SK-N-SH (cell line): Measurements from ENCODE around the gene ZDHHC19. TPM values are rescaled to one million over a fixed set of nuclear protein-coding genes. Genes with fewer than 3 reads are reported as not detected.

Experiments
- CTCF ChIA-PET: fragments of 300-600, 350-600 bp; formaldehyde crosslinking; extraction: SDS; loops from one replicate; lab custom pipeline; 2021; lab: Yijun Ruan, JAX
- POLR2A ChIA-PET: fragments of 350-600 bp; sonication (Branson Sonifier 250); formaldehyde crosslinking; extraction: SDS; loops from one replicate; lab custom pipeline; 2020; ENCODE audit warnings: antibody characterized with exemption, inconsistent platforms; lab: Yijun Ruan, JAX
- DNase-seq: peaks from one replicate; pipeline ENCODE4 v3.0.0; 2012
- H2AFZ ChIP-seq: fragments of 200-600 bp; sonication (generic); 2 replicates; pipeline ENCODE4 v1.8.1; 2016; ENCODE audit warnings: antibody characterized with exemption, mild to moderate bottlenecking, low read depth
- H3F3A ChIP-seq: fragments of 200-600 bp; sonication (generic); replicated peaks from 2 replicates; pipeline ENCODE3; 2016; ENCODE audit warnings: antibody characterized with exemption, mild to moderate bottlenecking; ENCODE audit not compliant: insufficient read depth
- H3K27ac ChIP-seq, 2 experiments: fragments of 200-500 bp in 1 of 2; fragments of 200-600 bp in 1 of 2; sonication (Bioruptor generic) in 1 of 2; sonication (generic), shearing (Covaris generic) in 1 of 2; 2 replicates each; pipeline versions ENCODE4 v1.5.1 to v1.6.1; 2014 to 2016; ENCODE audit warnings: low read depth in 2 of 2, inconsistent platforms in 1 of 2, low read length in 1 of 2, mild to moderate bottlenecking in 1 of 2, mixed read lengths in 1 of 2
- H3K27me3 ChIP-seq: fragments of 200-600 bp; sonication (generic), shearing (Covaris generic); 2 replicates; pipeline ENCODE4 v1.6.1; 2016; ENCODE audit warnings: mixed run types; ENCODE audit not compliant: insufficient read depth
- H3K36me3 ChIP-seq, 2 experiments: fragments of 200-500 bp in 1 of 2; fragments of 200-600 bp in 1 of 2; sonication (Bioruptor generic) in 1 of 2; sonication (generic) in 1 of 2; replicated peaks in 1 of 2; 2 replicates each; pipeline versions ENCODE3 to v1.5.1; 2014 to 2016; ENCODE audit warnings: low read length in 1 of 2, mild to moderate bottlenecking in 1 of 2; ENCODE audit not compliant: insufficient read depth in 2 of 2, control insufficient read depth in 1 of 2
- H3K4me1 ChIP-seq, 2 experiments: fragments of 200-500 bp in 1 of 2; fragments of 200-600 bp in 1 of 2; sonication (Bioruptor generic) in 1 of 2; sonication (generic), shearing (Covaris generic) in 1 of 2; 2 replicates each; pipeline versions ENCODE4 v1.5.1 to v1.6.1; 2014 to 2016; ENCODE audit warnings: low read depth in 1 of 2, low read length in 1 of 2, mixed run types in 1 of 2; ENCODE audit not compliant: insufficient read depth in 2 of 2, control insufficient read depth in 1 of 2
- H3K4me2 ChIP-seq: fragments of 200-600 bp; sonication (generic), shearing (Covaris generic); 2 replicates; pipeline ENCODE4 v1.6.1; 2017; ENCODE audit warnings: mixed run types
- H3K4me3 ChIP-seq, 2 experiments: fragments of 200-500 bp in 1 of 2; fragments of 200-600 bp in 1 of 2; sonication (Bioruptor generic) in 1 of 2; sonication (generic), shearing (Covaris generic) in 1 of 2; 2 replicates each; pipeline versions ENCODE4 v1.5.1 to v1.8.1; 2014 to 2016; ENCODE audit warnings: low read depth in 2 of 2, inconsistent platforms in 1 of 2, low read length in 1 of 2, mild to moderate bottlenecking in 1 of 2, mixed read lengths in 1 of 2, moderate library complexity in 1 of 2
- H3K79me2 ChIP-seq: fragments of 200-600 bp; sonication (generic); 2 replicates; pipeline ENCODE4 v1.8.1; 2017; ENCODE audit warnings: mild to moderate bottlenecking; ENCODE audit not compliant: insufficient read depth
- H3K9ac ChIP-seq: fragments of 200-600 bp; sonication (generic); 2 replicates; pipeline ENCODE4 v1.6.1; 2017; ENCODE audit warnings: mixed run types
- H3K9me2 ChIP-seq: fragments of 200-600 bp; sonication (generic); 2 replicates; pipeline ENCODE4 v1.6.1; 2017; ENCODE audit warnings: mixed run types
- H3K9me3 ChIP-seq: fragments of 200-600 bp; sonication (generic); 2 replicates; pipeline ENCODE4 v1.6.1; 2017; ENCODE audit warnings: mixed run types, mild to moderate bottlenecking, moderate library complexity
- H4K20me1 ChIP-seq: fragments of 200-600 bp; sonication (generic); 2 replicates; pipeline ENCODE4 v1.6.1; 2017; ENCODE audit warnings: mild to moderate bottlenecking, mixed run types; ENCODE audit not compliant: insufficient read depth
- EP300 ChIP-seq, 2 experiments: IDR thresholded peaks; 2 replicates each; pipeline versions ENCODE4 v1.4.0 to v1.6.1; 2012; ENCODE audit warnings: borderline replicate concordance in 1 of 2, low read depth in 1 of 2, low read length in 1 of 2
- GATA2 ChIP-seq: sonication (generic); formaldehyde crosslinking; IDR thresholded peaks from 2 replicates; pipeline ENCODE4 v1.5.0; 2020; ENCODE audit warnings: mild to moderate bottlenecking, missing genetic modification reagents
- MAX ChIP-seq: IDR thresholded peaks from 2 replicates; pipeline ENCODE4 v1.4.0; 2012; ENCODE audit warnings: low read depth
- NFIC ChIP-seq: IDR thresholded peaks from 2 replicates; pipeline ENCODE4 v1.4.0; 2012; ENCODE audit warnings: borderline replicate concordance
- NRF1 ChIP-seq: IDR thresholded peaks from 2 replicates; pipeline ENCODE4 v1.6.1; 2012; ENCODE audit warnings: low read depth, mild to moderate bottlenecking, low read length
- POLR2AphosphoS5 ChIP-seq: IDR thresholded peaks from 2 replicates; pipeline ENCODE4 v1.6.1; 2012; ENCODE audit warnings: low read depth, low read length
- REST ChIP-seq: IDR thresholded peaks from 2 replicates; pipeline ENCODE4 v1.6.1; 2012; ENCODE audit warnings: mild to moderate bottlenecking, low read depth, low read length, moderate library complexity
- RFX5 ChIP-seq: IDR thresholded peaks from 2 replicates; pipeline ENCODE4 v1.6.1; 2012; ENCODE audit warnings: mild to moderate bottlenecking, improper control_type of control experiment, low read length
- SIN3A ChIP-seq: IDR thresholded peaks from 2 replicates; pipeline ENCODE4 v1.6.1; 2012; ENCODE audit warnings: low read depth, mild to moderate bottlenecking, low read length, moderate library complexity, borderline replicate concordance
- TAF1 ChIP-seq: IDR thresholded peaks from 2 replicates; pipeline ENCODE4 v1.6.1; 2012; ENCODE audit warnings: low read depth, mild to moderate bottlenecking, low read length, moderate library complexity, borderline replicate concordance
- USF2 ChIP-seq: fragments of 150-350 bp; IDR thresholded peaks from 2 replicates; pipeline ENCODE4 v1.6.1; 2017; ENCODE audit warnings: antibody characterized with exemption, low read length, low read depth, borderline replicate concordance
- YY1 ChIP-seq: IDR thresholded peaks from 2 replicates; pipeline ENCODE4 v1.4.0; 2012; ENCODE audit warnings: low read depth, mild to moderate bottlenecking
- WGBS: methylation state at CpG from one replicate; pipeline ENCODE4 v1.1.6; 2017; ENCODE audit warnings: low lambda C conversion rate; 5-methylcytosine and 5-hydroxymethylcytosine counted together
- polyA plus RNA-seq, 3 experiments: library from polyadenylated mRNA; depleted of rRNA; stranded (reverse); fragments of >200 nt; gene quantifications; 2 replicates each; pipeline ENCODE4 v1.2.3, GENCODE V29; 2012

Gene ZDHHC19
- polyA plus RNA-seq, 1 of the 3 experiments (the other 2 are of a cell fraction): not detected

GRCh38 chr3:196225086-196225485 lies 13.9 kb upstream of the ZDHHC19 start:
- Histone ChIP-seq H3K36me3 (no peaks in the 10 kb centered on the region), H3K27ac (no peak overlapping the region), H4K20me1 (no peaks in the 10 kb centered on the region), H3K4me2 (no peak overlapping the region), H2AFZ (no peak overlapping the region), H3K4me1 (no peaks in the 10 kb centered on the region; a peak in 1 of 4 replicates), H3K9me3 (no peaks in the 10 kb centered on the region), H3K27me3 (no peaks in the 10 kb centered on the region), H3F3A (no peaks in the 10 kb centered on the region), H3K4me3 (no peak overlapping the region), H3K9me2 (no peaks in the 10 kb centered on the region), H3K9ac (no peak overlapping the region), H3K79me2 (no peaks in the 10 kb centered on the region)
- no peak for DNase-seq
- 90% methylated on average over 10 of the region's 10 CpGs for WGBS
- ChIA-PET CTCF (interaction anchor here (0.7 to 0.8 kb wide), 2 partner anchors 9 to 304 kb away, joined by 3 read pairs; no protein-coding TSS in a partner anchor), POLR2A (interaction anchor here (0.7 kb wide), 1 partner anchor 331 kb away, joined by 3 read pairs; no protein-coding TSS in a partner anchor)
- TF ChIP-seq SIN3A (no peak), YY1 (no peak)

GRCh38 chr3:196222876-196223595 lies 11.8 kb upstream of the ZDHHC19 start:
- 82% methylated on average over 19 of the region's 19 CpGs for WGBS
- Histone ChIP-seq H3K4me2 (no peak overlapping the region), H4K20me1 (no peaks in the 10 kb centered on the region)

More at GRCh38 chr3:196222876-196223595, 11.8 kb upstream of the ZDHHC19 start:
- Histone ChIP-seq H3K79me2 (no peaks in the 10 kb centered on the region), H3K9me2 (no peaks in the 10 kb centered on the region), H3K9ac (no peak overlapping the region), H3K9me3 (no peaks in the 10 kb centered on the region), H3K27me3 (no peaks in the 10 kb centered on the region), H3K4me3 (no peak overlapping the region), H2AFZ (no peak overlapping the region), H3K27ac (no peak overlapping the region), H3F3A (no peaks in the 10 kb centered on the region), H3K36me3 (no peaks in the 10 kb centered on the region), H3K4me1 (peaks cover 0 to 16% of the 10 kb centered on the region in 2 experiments; a peak in 1 of 4 replicates)
- no peak for DNase-seq
- TF ChIP-seq NRF1: no peak
- TF ChIP-seq RFX5: no peak
- TF ChIP-seq NFIC: no peak
- TF ChIP-seq EP300 (IDR thresholded peaks at IDR 0.05; ENCODE audit: borderline replicate concordance in 1 of 2, low read depth in 1 of 2, low read length in 1 of 2): no peak
- TF ChIP-seq TAF1: no peak
- TF ChIP-seq USF2: no peak
- TF ChIP-seq SIN3A: no peak
- no peak for TF ChIP-seq POLR2AphosphoS5
- no peak for TF ChIP-seq REST
- TF ChIP-seq GATA2 (CRISPR knock-in tag): no peak
- TF ChIP-seq MAX: no peak
- ChIA-PET POLR2A (no interaction called here), CTCF (interaction anchor here (0.8 kb wide), 1 partner anchor 31 kb away, joined by 3 read pairs; no protein-coding TSS in a partner anchor)
